HepG2 (cell line): Measurements from ENCODE around the gene KRT3.

ENCODE experiments used
- BCLAF1 ChIP-seq: fragments of 450-650 bp; IDR thresholded peaks from 2 replicates; pipeline ENCODE4 v1.6.1; 2017; ENCODE audit warnings: mild to moderate bottlenecking
- CHD2 ChIP-seq: IDR thresholded peaks from 2 replicates; pipeline ENCODE4 v1.6.1; 2011; ENCODE audit warnings: low read depth, low read length, improper control_type of control experiment
- ETV6 ChIP-seq: sonication (generic); formaldehyde crosslinking; conservative IDR thresholded peaks from 2 replicates; pipeline ENCODE4 v1.4.0; 2020; ENCODE audit warnings: missing genetic modification reagents
- MIER2 ChIP-seq: IDR thresholded peaks from 2 replicates; pipeline ENCODE4 v1.6.1; 2016; ENCODE audit warnings: missing biosample characterization, missing genetic modification reagents
- POLR2A ChIP-seq, 2 experiments: IDR thresholded peaks; 2 replicates each; pipeline ENCODE4 v1.6.1; 2011; ENCODE audit warnings: low read depth in 2 of 2, low read length in 2 of 2, mild to moderate bottlenecking in 1 of 2, moderate library complexity in 1 of 2; ENCODE audit not compliant: insufficient read depth in 1 of 2
- SUZ12 ChIP-seq: fragments of 150-350 bp; IDR thresholded peaks from 2 replicates; pipeline ENCODE4 v1.6.1; 2014; ENCODE audit warnings: low read depth, low read length
- ZNF276 ChIP-seq: sonication (generic); formaldehyde crosslinking; IDR thresholded peaks from 2 replicates; pipeline ENCODE4 v1.4.0; 2020; ENCODE audit warnings: mild to moderate bottlenecking, low read depth, missing genetic modification reagents
- ZNF33B ChIP-seq: sonication (generic); formaldehyde crosslinking; IDR thresholded peaks from 2 replicates; pipeline ENCODE4 v1.5.1; 2020; ENCODE audit warnings: mild to moderate bottlenecking, missing genetic modification reagents

- TF ChIP-seq SUZ12 (no peak), ZNF33B (CRISPR knock-in tag) (no peak), BCLAF1 (no peak), CHD2 (no peak), ETV6 (no peak), MIER2 (CRISPR knock-in tag) (no peak), POLR2A (IDR thresholded peaks at IDR 0.05; ENCODE audit: insufficient read depth in 1 of 2, low read depth in 2 of 2, low read length in 2 of 2) (no peak), ZNF276 (CRISPR knock-in tag) (no peak)
Measured at GRCh38 chr12:52818388-52818787, 22.5 kb upstream of the KRT3 start.
